ENCODE data around the gene MAP4. TPM values are rescaled to one million over a fixed set of nuclear protein-coding genes. Genes with fewer than 3 reads are reported as not detected.

MAP4 gene
- total and polyA plus RNA-seq, 2 of the 13 experiments (the other 11 are each of a cell fraction or from before 2014, with no cell fraction given), result 33.1 to 38.7 TPM

- POLR2A ChIA-PET, result no interaction called here
- H3K4me1 ChIP-seq (ENCODE audit: insufficient read depth, low read length), result no peaks in the 10 kb centered on the region
- no peak overlapping the region for H2AFZ ChIP-seq (ENCODE audit: low read length)
- no peaks in the 10 kb centered on the region for H3K27me3 ChIP-seq (ENCODE audit: control insufficient read depth in 1 of 2, insufficient read depth in 2 of 2, low read length in 2 of 2)
- no peak overlapping the region for H3K4me3 ChIP-seq (replicated peaks in 1 of 3; ENCODE audit: insufficient read depth in 1 of 3, low read depth in 2 of 3, low read length in 3 of 3)
- BruUV-seq (replicated peaks), result no TSS peak
- DNase-seq (ENCODE audit: low spot score) (no peak), FAIRE-seq (no peak), ATAC-seq (no peak)
- no peak overlapping the region for H3K27ac ChIP-seq (ENCODE audit: extremely low read length, insufficient read depth, low read length)
- peaks cover 0 to 23% of the 10 kb centered on the region in 2 experiments; a peak in 1 of 5 replicates for H3K36me3 ChIP-seq (replicated peaks in 1 of 2; ENCODE audit: control insufficient read depth in 1 of 2, insufficient read depth in 2 of 2, low read length in 2 of 2)
- no peaks in the 10 kb centered on the region for H4K20me1 ChIP-seq (ENCODE audit: insufficient read depth, low read length)
- H3K9ac ChIP-seq (ENCODE audit: insufficient read depth, low read depth, low read length), result no peak overlapping the region
- in situ Hi-C loops (cut with HindIII; ENCODE audit: extremely low pct_ligation_motif_present, low pct_unique_long_range_greater_than_20kb), result no loop called here
- 96% methylated on average over 8 of the region's 8 CpGs for whole genome bisulfite sequencing (ENCODE audit: low lambda C conversion rate)
- CTCF ChIA-PET (ENCODE audit: low intra/inter-chr PET ratio, low total read pairs), result no interaction called here
- intact Hi-C loops (cut with micrococcal nuclease; ENCODE audit: unreplicated experiment), result no loop called here
- no peaks in the 10 kb centered on the region for H3K9me3 ChIP-seq (ENCODE audit: low read length)
- no peak overlapping the region for H3K4me2 ChIP-seq (ENCODE audit: low read depth, low read length)
- peaks cover 6% of the 10 kb centered on the region for H3K79me2 ChIP-seq (ENCODE audit: insufficient read depth, low read length)
- TF ChIP-seq ZNF543 (CRISPR knock-in tag; IDR thresholded peaks at IDR 0.05) (no peak), ZNF790 (CRISPR knock-in tag; IDR thresholded peaks at IDR 0.05; ENCODE audit: borderline replicate concordance) (no peak), STAG1 (CRISPR knock-in tag; IDR thresholded peaks at IDR 0.05) (no peak), ZNF710 (CRISPR knock-in tag; IDR thresholded peaks at IDR 0.05; ENCODE audit: borderline replicate concordance) (no peak), ZNF580 (CRISPR knock-in tag; IDR thresholded peaks at IDR 0.05; ENCODE audit: borderline replicate concordance, low read depth) (no peak), TAF1 (CRISPR knock-in tag; IDR thresholded peaks at IDR 0.05) (no peak), ZNF576 (CRISPR knock-in tag; IDR thresholded peaks at IDR 0.05) (no peak), SMARCC2 (IDR thresholded peaks at IDR 0.05) (no peak), THAP11 (CRISPR knock-in tag; IDR thresholded peaks at IDR 0.05) (no peak), FLYWCH1 (CRISPR knock-in tag; IDR thresholded peaks at IDR 0.05) (no peak), ZFP1 (CRISPR knock-in tag; IDR thresholded peaks at IDR 0.05) (no peak), HBP1 (CRISPR knock-in tag; IDR thresholded peaks at IDR 0.05; ENCODE audit: low read depth) (no peak), MAFK (conservative IDR thresholded peaks at IDR 0.05 in 1 of 2, IDR thresholded peaks at IDR 0.05 in 1 of 2; ENCODE audit: low read length in 2 of 2) (no peak), ISX (CRISPR knock-in tag; conservative IDR thresholded peaks at IDR 0.05) (no peak), ZBTB34 (CRISPR knock-in tag; IDR thresholded peaks at IDR 0.05) (no peak), NONO (IDR thresholded peaks at IDR 0.05) (no peak), NONO (CRISPR knock-in tag; conservative IDR thresholded peaks at IDR 0.05) (no peak), ZNF644 (CRISPR knock-in tag; IDR thresholded peaks at IDR 0.05; ENCODE audit: low read depth) (no peak), CEBPZ (IDR thresholded peaks at IDR 0.05; ENCODE audit: low read length) (no peak)
Measured at GRCh38 chr3:47978386-47978785, 37.8 kb downstream of the MAP4 start.
